A549 (cell line): ENCODE measurements around the gene L3MBTL1.

Experiments
- ESRRA ChIP-seq: fragments of 150-350 bp; IDR thresholded peaks from 2 replicates; pipeline ENCODE4 v1.6.1; 2014; ENCODE audit warnings: mild to moderate bottlenecking, low read length, borderline replicate concordance
- HES2 ChIP-seq: fragments of >200 bp; sonication (Bioruptor Twin); formaldehyde crosslinking; IDR thresholded peaks from 2 replicates; pipeline ENCODE4 v1.6.1; 2016
- MAFK ChIP-seq: fragments of 450-650 bp; IDR thresholded peaks from 2 replicates; pipeline ENCODE4 v1.6.1; 2014; ENCODE audit not compliant: partially characterized antibody
- POLR2A ChIP-seq: IDR thresholded peaks from 2 replicates; pipeline ENCODE4 v1.6.1; 2012; ENCODE audit warnings: mild to moderate bottlenecking, low read length
- RAD21 ChIP-seq, 2 experiments: fragments of >200 bp in 1 of 2; sonication (Bioruptor Twin) in 1 of 2; formaldehyde crosslinking in 1 of 2; IDR thresholded peaks in 1 of 2; conservative IDR thresholded peaks in 1 of 2; 2 replicates in 1 of 2; 3 replicates in 1 of 2; pipeline ENCODE4 v1.6.1; 2012 to 2018; ENCODE audit warnings: inconsistent platforms in 1 of 2
- RARB ChIP-seq: fragments of 250-450 bp; sonication (Bioruptor Pico); IDR thresholded peaks from 2 replicates; pipeline ENCODE4 v1.8.0; 2021; ENCODE audit warnings: mild to moderate bottlenecking, moderate library complexity
- SREBF2 ChIP-seq: fragments of 450-650 bp; IDR thresholded peaks from 2 replicates; pipeline ENCODE4 v1.6.1; 2014; ENCODE audit warnings: mild to moderate bottlenecking, moderate library complexity
- TP53 ChIP-seq: fragments of 250-450 bp; sonication (Bioruptor Pico); IDR thresholded peaks from 2 replicates; pipeline ENCODE4 v1.5.0; 2021; ENCODE audit warnings: mild to moderate bottlenecking, moderate library complexity
- ZFP36 ChIP-seq: fragments of 450-650 bp; IDR thresholded peaks from 2 replicates; pipeline ENCODE4 v1.6.1; 2014; ENCODE audit warnings: borderline replicate concordance; ENCODE audit not compliant: partially characterized antibody
- TF ChIP-seq, protein P1 (sequence below): fragments of >200 bp; sonication (Bioruptor Twin); formaldehyde crosslinking; IDR thresholded peaks from 3 replicates; pipeline ENCODE4 v1.5.1; 2016
- TF ChIP-seq, protein P2 (sequence below): IDR thresholded peaks from 2 replicates; pipeline ENCODE4 v1.6.1; 2012
- TF ChIP-seq, protein P3 (sequence below): fragments of 200-600 bp; sonication (generic); IDR thresholded peaks from 2 replicates; pipeline ENCODE4 v1.6.1; 2016; ENCODE audit warnings: antibody characterized with exemption, mild to moderate bottlenecking, moderate library complexity
- TF ChIP-seq, protein P4 (sequence below): fragments of 450-650 bp; IDR thresholded peaks from 2 replicates; pipeline ENCODE4 v1.6.1; 2014; ENCODE audit warnings: antibody characterized with exemption

DNA sequence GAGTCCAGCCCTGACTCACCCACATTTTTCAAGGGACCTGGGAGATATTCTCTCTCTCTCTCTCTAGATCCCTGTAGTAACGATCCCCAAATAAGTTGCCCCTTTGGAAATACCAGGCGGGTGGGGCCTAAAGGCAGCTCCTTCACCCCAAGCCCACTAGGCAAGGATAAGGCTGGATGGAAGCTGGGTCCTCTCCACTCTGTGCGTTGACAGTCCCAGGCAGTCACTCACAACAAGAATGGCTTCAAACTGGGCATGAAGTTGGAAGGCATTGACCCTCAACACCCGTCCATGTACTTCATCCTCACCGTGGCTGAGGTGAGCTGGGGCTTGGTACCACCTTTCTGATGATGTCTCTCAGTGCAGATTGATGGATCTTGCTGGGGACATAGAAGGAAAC is 21.6 kb downstream of the L3MBTL1 start:
- TF ChIP-seq POLR2A (no peak), ZFP36 (no peak), RARB (CRISPR knock-in tag) (no peak), SREBF2 (no peak), TP53 (no peak), RAD21 (conservative IDR thresholded peaks at IDR 0.05 in 1 of 2, IDR thresholded peaks at IDR 0.05 in 1 of 2) (no peak), ESRRA (no peak), MAFK (no peak), HES2 (no peak)
- TF ChIP-seq, protein P1, sequence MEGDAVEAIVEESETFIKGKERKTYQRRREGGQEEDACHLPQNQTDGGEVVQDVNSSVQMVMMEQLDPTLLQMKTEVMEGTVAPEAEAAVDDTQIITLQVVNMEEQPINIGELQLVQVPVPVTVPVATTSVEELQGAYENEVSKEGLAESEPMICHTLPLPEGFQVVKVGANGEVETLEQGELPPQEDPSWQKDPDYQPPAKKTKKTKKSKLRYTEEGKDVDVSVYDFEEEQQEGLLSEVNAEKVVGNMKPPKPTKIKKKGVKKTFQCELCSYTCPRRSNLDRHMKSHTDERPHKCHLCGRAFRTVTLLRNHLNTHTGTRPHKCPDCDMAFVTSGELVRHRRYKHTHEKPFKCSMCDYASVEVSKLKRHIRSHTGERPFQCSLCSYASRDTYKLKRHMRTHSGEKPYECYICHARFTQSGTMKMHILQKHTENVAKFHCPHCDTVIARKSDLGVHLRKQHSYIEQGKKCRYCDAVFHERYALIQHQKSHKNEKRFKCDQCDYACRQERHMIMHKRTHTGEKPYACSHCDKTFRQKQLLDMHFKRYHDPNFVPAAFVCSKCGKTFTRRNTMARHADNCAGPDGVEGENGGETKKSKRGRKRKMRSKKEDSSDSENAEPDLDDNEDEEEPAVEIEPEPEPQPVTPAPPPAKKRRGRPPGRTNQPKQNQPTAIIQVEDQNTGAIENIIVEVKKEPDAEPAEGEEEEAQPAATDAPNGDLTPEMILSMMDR: no peak
- TF ChIP-seq, protein P2, sequence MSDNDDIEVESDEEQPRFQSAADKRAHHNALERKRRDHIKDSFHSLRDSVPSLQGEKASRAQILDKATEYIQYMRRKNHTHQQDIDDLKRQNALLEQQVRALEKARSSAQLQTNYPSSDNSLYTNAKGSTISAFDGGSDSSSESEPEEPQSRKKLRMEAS: no peak
- TF ChIP-seq, protein P3, sequence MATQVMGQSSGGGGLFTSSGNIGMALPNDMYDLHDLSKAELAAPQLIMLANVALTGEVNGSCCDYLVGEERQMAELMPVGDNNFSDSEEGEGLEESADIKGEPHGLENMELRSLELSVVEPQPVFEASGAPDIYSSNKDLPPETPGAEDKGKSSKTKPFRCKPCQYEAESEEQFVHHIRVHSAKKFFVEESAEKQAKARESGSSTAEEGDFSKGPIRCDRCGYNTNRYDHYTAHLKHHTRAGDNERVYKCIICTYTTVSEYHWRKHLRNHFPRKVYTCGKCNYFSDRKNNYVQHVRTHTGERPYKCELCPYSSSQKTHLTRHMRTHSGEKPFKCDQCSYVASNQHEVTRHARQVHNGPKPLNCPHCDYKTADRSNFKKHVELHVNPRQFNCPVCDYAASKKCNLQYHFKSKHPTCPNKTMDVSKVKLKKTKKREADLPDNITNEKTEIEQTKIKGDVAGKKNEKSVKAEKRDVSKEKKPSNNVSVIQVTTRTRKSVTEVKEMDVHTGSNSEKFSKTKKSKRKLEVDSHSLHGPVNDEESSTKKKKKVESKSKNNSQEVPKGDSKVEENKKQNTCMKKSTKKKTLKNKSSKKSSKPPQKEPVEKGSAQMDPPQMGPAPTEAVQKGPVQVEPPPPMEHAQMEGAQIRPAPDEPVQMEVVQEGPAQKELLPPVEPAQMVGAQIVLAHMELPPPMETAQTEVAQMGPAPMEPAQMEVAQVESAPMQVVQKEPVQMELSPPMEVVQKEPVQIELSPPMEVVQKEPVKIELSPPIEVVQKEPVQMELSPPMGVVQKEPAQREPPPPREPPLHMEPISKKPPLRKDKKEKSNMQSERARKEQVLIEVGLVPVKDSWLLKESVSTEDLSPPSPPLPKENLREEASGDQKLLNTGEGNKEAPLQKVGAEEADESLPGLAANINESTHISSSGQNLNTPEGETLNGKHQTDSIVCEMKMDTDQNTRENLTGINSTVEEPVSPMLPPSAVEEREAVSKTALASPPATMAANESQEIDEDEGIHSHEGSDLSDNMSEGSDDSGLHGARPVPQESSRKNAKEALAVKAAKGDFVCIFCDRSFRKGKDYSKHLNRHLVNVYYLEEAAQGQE: no peak
- TF ChIP-seq, protein P4, sequence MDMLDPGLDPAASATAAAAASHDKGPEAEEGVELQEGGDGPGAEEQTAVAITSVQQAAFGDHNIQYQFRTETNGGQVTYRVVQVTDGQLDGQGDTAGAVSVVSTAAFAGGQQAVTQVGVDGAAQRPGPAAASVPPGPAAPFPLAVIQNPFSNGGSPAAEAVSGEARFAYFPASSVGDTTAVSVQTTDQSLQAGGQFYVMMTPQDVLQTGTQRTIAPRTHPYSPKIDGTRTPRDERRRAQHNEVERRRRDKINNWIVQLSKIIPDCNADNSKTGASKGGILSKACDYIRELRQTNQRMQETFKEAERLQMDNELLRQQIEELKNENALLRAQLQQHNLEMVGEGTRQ: no peak
